Renal pelvis (tissue), 4 donors: Measurements from ENCODE around the gene S100A3. TPM values are rescaled to one million over a fixed set of nuclear protein-coding genes. Genes with fewer than 3 reads are reported as not detected.
A peak's percentile ranks its signal among the peaks of the same experiment; 100 is the strongest.

Experiments
- DNase-seq: peaks from one replicate; pipeline ENCODE4 v3.0.0-alpha.2; 2013
- polyA plus RNA-seq, 3 donors: library from polyadenylated mRNA; unstranded; fragments of 120-200 nt; gene quantifications; one replicate each; pipeline ENCODE4 v1.2.1, GENCODE V29; 2013; ENCODE audit not compliant: insufficient read length in 3 of 3

Gene S100A3
- polyA plus RNA-seq, 3 donors: 0.19 TPM; not detected in 2

DNA sequence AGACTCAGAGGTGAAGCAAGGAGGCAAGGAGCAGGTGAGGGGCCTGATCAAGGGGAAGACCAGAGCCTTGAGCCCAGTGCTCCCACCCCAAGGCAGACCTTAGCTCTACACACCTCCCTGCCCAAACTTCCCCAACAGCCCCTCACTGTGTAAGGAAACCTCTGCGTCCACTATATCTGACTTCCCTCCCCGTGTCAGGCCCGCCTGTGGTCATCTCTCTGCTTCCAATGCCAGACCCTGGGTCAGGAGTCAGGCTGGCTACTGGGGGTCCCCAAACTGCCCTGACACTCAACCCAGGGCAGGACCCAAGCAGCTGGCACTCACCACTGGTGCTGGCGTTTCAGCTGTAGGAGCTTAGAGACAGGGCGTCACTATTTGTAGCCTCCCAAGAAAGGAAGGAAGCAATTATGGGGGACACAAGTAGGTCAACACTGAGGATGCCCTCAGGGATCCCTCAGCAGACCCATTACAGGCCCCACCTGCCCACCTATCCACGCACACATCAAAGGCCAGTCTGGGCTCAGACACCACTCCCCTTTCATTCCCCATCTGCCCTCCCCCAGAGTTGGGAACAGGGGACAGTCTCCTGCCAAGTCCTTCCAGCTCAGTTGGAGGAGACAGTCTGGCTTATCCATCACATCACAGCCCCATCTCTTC is 811 bp upstream of the S100A3 start:
- DNase-seq: no peak

DNA sequence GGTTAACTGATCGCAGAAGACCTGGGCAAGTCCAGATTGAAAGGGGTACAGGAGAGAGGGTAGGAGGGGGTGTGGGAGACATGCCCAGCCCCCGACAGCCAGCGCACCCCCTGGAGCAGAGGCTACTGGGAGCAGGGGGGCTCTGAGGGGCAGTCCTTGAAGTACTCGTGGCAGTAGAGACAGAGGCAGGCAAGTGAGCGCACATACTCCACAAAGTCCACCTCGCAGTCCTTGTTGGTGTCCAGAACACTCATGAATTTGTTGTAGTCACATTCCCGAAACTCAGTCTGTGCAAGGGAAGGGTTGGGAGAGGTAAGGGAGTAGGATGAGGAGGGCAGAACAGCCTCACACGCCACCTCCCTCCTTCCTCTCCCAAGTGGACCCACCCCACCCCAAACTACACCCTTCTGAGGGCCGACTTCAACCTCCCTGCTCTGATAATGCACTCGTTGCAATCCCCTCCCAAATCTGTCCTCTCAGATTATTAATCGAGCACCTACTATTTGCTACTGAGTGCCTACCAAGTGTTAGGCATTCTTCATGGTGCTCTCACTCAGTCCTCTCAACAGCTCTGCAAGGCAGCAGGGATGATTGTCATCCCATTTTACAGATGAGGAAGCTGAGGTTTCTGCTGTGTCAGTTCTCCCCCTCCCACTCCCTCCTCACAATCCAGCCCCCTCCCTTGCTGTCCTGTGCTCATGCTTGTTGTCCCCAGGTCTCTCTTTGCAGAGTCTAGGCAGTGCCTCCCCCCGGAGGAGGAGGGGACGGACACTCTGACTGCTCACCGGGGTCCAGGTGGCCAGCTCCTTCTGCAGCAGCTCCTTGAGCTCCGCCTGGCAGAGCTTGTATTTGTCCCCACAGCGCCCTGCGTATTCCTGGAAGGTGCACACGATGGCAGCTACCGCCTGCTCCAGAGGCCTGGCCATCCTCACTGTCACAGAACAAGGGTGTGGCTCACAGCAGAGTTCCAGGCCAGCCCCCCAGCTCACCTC is 1.2 kb downstream of the S100A3 start:
- no peak for DNase-seq

DNA sequence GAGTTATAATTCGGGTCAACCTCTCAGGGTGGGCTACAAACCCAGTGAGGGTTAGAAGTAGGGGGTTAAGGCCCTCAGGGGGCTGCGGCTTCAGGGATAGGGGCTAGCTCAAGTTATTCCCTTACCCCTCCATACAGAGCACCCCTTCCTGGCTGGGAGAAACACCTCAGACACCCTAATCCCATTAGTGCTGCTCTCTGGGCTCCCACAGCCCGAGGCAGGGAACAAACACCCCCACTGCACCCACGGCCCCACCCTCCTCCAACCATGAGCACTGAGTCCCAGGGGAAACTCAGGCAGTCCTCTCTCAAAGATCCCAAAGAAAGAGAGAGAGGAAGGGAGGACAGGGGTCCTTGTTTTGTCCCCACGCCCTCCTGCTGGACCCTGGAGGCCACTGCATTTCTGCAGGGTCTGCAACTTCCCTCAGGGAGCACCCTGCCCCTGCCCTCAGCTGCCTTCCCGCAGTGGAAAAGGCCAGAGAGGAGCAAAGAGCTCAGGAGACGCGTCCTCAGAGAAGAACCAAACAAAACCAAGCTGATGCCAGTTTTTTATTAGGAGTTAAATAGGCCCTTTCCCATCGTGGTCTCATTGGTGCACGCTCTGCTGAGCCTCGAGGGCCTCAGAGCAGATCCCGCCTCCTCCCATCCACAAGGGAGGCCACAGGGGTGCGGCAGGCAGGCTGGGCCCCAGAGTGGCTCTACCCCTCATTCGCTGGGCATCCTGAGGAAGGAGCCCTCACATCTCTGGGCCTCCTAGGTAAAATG is 2.1 kb downstream of the S100A3 start:
- DNase-seq: no peak

DNA sequence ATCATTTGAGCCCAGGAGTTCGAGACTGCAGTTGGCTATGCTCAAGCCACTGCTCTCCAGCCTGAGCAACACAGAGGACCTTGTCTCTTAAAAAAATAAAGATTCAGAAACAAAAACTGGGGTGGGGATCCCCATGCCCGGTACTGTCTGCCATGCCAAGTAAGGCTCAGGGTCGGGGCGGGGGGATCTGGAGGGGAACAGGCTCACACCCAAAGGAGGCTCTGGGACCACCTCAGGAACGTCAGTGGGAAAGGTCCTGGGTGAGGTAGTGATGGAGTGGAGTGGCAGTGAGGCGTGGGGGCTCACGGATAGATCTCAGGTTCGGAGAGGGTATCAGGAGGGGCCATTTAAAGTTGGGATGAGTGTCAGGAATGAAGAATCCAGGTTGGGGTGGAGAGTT is 2.7 kb downstream of the S100A3 start:
- DNase-seq: no peak

DNA sequence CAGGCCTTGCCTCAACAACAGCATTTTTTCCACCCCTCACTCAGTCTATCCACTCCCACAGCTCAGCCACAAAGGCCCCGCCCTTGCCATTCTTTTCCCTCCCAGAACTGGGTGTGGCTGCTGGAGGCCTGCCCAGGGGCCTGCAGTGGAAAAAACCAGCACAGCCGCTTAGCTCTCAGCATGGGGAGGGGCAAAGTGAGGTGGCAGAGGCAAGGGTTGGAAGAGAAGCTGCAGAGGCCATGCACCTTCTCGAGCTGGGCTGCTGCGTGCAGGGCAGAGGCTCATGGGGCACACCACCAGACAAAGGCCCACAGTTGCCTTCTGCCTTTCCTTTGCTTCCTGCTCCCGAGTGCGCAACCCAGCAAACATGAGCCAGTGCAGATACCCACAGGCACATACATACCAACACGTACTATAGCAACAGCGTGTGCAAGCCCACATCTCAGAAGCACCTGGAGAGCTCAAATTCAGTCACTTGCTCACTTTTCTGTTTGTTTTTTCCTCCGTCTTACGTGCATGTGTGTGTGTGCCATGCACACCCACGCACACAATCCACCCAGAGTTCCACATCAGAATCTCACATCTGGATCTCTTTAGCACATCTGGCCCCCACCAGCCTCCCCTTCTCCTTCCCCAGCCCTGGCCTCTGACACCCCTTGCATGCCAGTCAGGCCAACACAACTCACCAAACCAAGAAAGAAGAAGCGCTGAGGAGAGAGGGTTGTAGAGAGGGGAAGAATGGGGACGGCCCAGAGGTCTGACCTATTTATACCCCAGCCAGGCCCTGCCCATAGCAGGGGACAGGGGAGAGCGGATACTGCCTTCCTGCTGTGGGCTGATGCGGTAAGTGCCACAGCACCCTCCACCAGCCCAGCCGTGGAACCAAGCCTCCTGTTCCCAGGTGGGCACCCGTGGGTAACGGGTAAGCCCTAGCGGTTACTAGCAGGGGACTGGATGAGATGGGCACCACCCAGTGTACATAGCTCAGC is 3.7 kb downstream of the S100A3 start, which contains the start of gene S100A4:
S100A4 (minus strand) TSS at position 740 of the 989 bp plus-strand sequence. CDS start 1,012 bp downstream, outside the sequence.
- DNase-seq: peak; percentile 88

DNA sequence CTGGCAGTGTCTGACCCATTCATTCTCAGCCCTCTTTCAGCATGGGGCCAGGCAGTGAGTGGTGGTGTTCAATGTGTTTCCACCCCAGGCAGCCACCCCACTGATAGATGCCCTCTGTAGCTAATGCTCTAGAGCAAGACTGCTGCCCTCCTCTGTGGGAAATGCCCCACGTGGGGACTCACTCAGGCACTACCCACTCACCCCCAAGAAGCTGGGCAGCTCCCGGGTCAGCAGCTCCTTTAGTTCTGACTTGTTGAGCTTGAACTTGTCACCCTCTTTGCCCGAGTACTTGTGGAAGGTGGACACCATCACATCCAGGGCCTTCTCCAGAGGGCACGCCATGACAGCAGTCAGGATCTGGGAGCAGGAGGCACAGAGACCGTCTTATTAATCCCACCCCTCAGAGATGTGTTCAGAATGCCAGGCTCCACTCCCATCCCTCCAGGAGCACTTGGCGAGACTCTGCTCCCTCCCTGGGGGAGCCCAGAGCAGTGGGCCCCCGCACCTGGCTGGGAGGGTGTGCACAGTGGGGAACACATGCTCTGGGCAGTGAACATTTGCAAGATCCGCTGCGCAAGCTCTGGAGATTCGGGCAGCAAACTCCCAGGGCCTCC is 4.5 kb downstream of the S100A3 start:
- DNase-seq: no peak

DNA sequence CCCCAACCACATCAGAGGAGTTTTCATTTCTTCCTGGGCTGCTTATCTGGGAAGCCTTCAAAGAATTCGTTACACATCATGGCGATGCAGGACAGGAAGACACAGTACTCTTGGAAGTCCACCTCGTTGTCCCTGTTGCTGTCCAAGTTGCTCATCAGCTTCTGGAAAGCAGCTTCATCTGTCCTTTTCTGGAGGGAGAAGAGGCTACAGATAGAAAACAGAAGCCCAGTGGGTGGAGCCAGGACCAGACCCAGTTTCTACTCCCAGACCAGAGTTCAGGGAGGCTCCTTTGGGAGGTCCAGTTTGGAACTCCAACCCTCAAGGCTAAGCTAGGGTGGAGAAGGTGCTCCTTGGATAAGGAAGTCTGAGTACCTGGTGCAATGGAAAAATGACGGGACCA is 5.3 kb downstream of the S100A3 start:
- DNase-seq: no peak

DNA sequence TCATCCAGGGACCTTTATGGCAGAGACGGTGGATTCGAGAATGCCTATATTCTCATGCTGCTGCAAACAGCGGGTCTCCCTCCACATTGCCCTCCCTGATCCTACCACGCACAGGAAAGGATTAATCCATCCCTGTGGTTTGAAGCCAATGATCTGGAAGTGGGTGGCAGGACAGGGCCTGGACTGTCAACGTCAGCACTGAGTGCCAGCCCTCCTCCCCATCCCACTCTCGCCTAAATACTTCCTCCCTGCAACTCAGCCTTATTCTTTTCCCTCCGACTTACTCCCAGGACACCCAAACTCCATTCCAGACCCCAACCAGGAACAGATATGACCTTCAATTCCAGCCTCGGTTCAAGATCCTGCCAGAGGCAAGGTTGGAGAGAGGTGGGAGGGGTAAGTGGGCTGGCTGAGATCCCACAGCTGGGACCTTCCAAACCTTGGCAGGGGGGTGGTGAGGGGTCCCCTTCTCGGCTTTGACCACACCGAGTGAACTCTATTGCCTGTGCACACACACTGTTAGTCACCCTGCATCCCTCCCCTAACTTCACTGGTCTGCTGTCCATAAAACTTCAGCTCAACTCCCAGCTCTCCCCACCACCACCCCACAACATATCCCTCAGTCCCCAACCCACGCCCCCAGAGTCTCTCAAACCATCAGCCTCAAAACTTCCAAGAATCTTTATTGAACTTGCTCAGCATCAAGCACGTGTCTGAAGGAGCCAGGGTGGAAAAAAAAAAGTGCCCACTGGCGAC is 5.9 kb downstream of the S100A3 start:
- DNase-seq: no peak

DNA sequence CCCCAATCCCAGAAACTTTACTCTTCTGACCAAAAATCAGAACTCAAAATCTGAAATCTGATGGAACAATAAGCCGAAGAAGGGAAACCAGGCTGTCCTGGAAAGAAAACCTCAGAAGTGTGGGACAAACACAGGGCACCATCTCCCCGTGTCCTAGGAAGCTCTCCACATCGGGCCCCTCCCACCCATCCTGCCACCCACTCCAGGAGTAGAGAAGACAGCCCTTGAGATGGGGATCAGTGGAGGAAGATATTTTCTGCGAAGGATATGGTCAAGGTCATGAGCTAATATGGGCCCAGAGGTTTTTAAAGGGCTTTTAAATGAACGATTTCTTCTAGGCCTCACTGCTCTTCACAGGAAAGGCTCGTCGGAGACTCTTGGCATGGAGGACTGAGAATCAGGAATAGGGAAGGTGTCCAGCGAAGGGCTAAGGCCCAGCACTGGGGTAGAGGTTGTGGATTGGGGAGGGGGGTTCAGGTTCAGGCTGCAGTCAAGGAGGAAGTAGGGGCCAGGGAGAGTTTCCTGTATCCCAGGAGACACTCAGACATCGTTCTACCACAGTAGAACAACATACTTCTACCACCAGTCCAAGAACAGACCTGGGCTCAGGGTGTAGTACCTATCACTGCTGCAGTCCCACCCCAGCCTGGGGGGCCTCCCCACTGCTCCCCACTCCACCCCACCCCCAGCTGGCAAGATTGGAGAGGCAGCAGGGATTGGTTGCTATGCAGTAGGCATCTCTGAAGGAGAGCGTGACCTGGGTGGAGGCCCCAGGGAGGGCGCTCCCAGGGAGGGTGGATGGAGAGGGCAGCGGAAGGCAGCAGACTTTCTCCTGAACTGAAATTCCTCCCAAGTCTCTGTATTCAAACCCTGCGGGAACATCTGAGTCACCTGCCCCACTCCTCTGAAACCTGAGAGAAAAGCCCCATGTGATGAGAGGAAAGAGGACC is 7.1 kb downstream of the S100A3 start:
- DNase-seq: no peak

DNA sequence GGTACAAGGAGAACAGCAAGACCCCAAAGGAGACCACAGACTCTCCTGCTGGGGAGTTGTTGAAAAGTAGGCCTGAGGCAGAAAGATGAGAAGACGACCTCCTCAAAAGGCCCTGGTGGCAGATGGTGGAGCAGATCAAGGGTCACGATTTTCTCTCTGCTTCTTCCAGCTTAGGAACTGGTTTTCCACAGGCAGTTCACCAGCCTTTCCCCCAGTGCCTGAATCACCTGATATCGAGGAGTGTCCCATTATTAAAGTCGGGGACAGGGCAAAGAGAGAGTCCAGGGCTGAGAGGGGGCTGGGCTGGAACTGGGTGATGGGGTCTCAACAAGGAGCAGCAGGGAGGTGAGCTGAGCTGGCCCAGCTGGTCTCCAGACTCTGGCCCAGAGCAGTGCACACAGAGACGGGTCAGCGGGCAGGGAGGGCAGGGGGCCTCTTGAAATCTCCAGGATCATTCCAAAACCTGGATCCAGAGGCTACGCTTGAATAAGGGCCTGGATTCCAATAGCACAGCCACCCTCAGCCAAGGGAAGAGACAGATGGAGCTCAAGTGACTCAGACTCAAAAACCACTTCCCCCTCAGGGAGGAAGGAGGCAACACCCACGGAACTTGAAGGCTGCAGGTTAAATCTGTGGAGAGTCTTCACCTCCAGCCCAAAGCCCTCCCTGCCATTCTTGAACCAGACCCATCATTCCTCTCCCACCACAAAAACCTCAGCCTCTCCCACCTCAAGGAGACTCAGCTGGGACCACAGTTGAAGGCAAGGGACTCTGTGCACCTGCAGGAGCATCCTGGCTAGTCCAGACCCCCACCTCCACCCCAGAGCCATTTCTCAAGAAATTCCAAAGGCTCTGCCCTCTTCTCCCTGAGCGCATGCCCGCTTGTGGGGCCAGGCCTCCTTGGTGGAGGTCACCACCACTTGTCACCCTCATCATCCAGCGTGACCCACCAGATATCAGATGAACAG is 8.4 kb downstream of the S100A3 start, which contains the start of gene S100A5:
S100A5 (minus strand) TSS at position 541 of the 968 bp plus-strand sequence. CDS start 743 bp downstream, outside the sequence.
- DNase-seq: peak; percentile 50

DNA sequence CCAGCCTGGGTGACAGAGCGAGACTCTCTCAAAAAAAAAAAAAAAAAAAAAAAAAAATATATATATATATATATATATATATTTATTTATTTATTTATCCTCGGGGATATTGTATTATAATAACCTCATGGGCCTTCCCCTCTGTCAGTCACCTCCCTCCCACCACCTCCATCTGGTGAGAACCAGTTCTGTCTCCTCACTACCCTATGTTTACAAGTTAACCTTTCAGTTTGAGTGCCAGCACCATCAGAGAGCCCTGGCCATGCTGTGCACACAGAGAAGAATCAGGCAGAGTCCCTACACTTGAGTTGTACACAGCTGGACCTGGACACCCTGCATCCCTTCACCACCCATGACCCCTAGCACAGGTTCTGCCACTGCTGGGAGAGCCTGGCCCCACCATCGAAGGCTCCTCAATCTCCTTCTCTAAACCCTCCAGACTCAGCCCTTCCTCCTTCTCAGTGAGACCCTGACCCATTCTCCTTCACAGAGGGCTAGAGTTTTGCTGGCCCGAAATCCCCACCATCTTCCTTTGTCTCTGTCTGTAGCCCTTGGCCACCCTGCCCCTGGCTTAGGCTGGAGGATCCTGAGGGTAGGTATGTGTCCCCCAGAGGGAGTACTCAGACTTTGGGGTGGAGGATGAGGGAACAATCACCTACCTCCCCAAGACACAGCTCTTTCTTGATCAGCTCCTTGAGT is 9.5 kb downstream of the S100A3 start:
- no peak for DNase-seq

DNA sequence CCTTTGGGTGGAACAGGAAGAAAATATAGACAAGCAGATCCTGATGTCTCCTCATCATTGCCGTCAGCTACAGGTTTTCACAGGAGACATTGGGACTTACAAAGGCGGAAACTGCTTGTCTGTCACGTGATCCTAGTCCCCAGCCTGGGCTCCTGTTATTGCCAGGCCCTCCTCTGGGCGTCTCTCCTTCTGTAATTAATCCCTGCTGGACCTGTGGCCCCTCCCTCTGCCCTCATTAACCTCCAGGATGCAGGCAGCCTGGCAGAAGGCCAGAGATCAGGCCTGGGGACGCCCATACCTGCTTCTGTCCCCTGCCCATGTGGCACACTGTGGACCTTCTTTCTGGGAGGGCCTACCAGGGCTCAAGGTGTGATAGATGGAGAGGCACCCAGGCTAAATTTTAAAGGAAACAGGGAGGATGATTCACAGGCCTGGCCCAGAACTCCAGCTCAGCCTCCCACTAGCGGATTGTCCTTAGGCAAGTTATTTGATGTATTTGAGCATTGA is 10.7 kb downstream of the S100A3 start:
- DNase-seq: no peak

DNA sequence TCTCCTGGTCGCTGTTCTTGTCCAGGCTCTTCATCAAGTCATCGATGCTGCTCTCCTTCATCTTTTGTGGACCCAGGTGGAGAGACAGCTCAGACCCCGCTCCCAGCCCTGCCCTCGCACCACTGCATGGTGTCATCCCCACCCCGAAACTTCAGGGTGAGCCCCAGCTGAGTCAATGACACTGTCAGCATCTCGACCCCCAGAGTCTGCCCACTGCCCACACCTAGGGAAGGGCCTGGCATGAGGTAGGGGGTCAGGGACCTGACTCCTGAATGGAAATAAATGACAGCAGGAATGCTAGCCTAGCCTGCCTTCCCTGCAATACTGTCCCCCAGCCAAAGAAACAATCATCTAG is 11.7 kb downstream of the S100A3 start:
- no peak for DNase-seq

DNA sequence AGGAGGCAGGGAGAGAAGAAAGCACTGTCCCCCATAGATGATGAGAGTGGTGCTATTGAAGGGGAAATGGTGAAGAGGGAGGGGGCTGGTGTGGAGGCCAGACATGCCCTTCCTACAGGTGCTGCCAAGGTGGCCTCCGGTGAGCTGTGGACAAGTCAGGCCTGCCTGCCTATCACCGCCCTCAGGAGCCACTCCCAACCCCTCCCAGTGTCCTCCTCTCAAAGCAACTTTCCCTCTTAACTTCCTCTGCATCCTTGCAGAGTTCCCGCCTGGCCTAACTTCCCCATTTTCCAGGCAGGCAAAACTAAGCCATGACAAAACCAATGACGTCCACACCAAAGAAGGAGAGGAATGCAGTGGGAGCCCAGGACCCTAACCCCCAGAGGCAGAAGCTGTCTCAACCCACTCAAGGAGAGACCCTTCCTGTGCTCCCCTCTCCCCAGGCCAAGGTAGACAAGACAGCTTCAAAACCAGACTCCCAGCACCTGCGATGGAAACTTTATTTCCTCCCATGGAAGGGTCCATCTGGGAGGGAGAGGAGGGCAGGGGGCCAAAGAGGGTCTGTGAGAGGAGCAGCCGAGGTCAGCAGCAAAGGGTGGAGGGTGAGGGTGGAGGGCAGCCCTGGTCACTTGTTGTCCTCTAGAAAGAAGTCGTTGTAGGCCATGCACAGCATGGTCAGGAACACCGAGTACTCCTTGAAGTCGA is 12.2 kb downstream of the S100A3 start:
- DNase-seq: no peak

DNA sequence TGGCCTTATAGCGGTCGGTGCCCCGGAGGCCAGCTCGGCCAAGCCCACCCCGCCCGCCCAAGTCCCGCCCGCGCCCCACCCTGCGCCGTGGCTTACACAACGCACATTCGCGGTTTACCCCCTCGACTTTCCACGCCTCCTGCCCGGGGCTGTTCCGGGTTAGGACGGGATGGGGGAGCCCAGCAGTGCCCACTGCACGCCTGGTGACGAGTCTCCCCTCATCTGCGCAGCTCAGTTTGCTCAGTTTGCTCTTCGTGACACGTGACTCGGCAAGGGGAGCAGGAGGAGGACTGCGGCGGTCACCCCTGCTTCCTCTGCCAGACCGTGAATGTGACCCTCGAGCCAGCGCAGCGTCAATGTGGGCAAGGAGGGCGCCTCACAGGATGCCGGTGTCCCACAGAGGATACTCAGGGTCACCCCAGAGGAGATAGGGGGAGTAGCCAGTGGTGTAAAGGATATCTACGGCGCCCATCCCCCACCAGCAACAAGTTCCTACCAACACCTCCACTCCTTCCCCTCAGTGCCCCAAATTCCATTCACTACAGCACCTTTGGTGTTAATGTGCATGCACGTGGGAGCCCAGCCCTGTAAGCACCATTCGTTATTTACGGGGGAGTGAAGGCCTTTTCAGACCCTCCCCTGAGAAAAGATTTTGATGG is 12.9 kb downstream of the S100A3 start:
- DNase-seq: peak; percentile 55
